Tibial nerve (tissue), 4 donors: ENCODE data around the gene MORC4.

Experiments used
- EP300 ChIP-seq, 2 donors: sonication (generic); formaldehyde crosslinking; IDR thresholded peaks; one replicate each; pipeline ENCODE4 v1.6.1; 2017; ENCODE audit warnings: antibody characterized with exemption in 2 of 2, mild to moderate bottlenecking in 1 of 2
- POLR2A ChIP-seq, 2 donors: fragments of 450-650 bp; IDR thresholded peaks; one replicate each; pipeline ENCODE4 v1.6.1; 2017; ENCODE audit warnings: antibody characterized with exemption in 2 of 2, mild to moderate bottlenecking in 2 of 2, moderate library complexity in 2 of 2
- TF ChIP-seq, protein P1 (sequence below), 5 experiments: fragments of 200-600 bp in 3 of 5; fragments of 450-650 bp in 2 of 5; sonication (generic) in 3 of 5; IDR thresholded peaks; one replicate each; pipeline ENCODE4 v1.5.1; 2016 to 2019; ENCODE audit warnings: antibody characterized with exemption in 5 of 5, mild to moderate bottlenecking in 3 of 5, moderate library complexity in 2 of 5

DNA sequence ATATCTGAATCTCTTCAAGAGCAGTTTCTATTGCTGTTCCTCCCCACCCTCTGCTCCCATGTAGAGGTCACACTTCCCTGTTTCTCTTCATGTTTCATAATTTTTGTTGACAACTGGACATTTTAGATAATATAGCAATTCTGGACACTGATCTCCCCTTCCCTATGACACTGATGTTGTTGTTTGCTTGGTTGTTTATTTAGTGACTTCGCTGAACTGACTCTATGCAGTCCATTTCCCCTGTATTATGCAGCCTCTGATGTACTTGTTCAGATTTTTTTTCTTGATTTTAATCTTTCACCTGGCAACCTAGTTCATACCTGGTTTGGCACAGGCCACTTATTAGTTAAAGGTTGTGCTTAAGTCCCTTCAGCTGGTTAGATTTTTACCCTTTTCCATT is 50.6 kb downstream of the MORC4 start:
- TF ChIP-seq, protein P1, sequence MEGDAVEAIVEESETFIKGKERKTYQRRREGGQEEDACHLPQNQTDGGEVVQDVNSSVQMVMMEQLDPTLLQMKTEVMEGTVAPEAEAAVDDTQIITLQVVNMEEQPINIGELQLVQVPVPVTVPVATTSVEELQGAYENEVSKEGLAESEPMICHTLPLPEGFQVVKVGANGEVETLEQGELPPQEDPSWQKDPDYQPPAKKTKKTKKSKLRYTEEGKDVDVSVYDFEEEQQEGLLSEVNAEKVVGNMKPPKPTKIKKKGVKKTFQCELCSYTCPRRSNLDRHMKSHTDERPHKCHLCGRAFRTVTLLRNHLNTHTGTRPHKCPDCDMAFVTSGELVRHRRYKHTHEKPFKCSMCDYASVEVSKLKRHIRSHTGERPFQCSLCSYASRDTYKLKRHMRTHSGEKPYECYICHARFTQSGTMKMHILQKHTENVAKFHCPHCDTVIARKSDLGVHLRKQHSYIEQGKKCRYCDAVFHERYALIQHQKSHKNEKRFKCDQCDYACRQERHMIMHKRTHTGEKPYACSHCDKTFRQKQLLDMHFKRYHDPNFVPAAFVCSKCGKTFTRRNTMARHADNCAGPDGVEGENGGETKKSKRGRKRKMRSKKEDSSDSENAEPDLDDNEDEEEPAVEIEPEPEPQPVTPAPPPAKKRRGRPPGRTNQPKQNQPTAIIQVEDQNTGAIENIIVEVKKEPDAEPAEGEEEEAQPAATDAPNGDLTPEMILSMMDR (IDR thresholded peaks at IDR 0.05): no peak
- TF ChIP-seq POLR2A (IDR thresholded peaks at IDR 0.05): no peak
- TF ChIP-seq EP300 (IDR thresholded peaks at IDR 0.05): no peak
